Progenitor cell of endocrine pancreas (in vitro differentiated cells): ENCODE measurements around the gene INHA. TPM values are rescaled to one million over a fixed set of nuclear protein-coding genes. Genes with fewer than 3 reads are reported as not detected.

Experiments
- DNase-seq: peaks from one replicate; pipeline ENCODE4 v3.0.0; 2021; ENCODE audit warnings: low spot score; ENCODE audit not compliant: unreplicated experiment
- H3K27ac Mint-ChIP-seq: 2 replicates; pipeline ENCODE4 v1.8.0; 2021; ENCODE audit warnings: mild to moderate bottlenecking, moderate library complexity, mixed read lengths
- H3K27me3 Mint-ChIP-seq: 2 replicates; pipeline ENCODE4 v1.8.0; 2021; ENCODE audit warnings: mixed read lengths
- H3K36me3 Mint-ChIP-seq: 2 replicates; pipeline ENCODE4 v1.8.0; 2022; ENCODE audit warnings: mixed read lengths; ENCODE audit not compliant: insufficient read depth
- H3K4me1 Mint-ChIP-seq: 2 replicates; pipeline ENCODE4 v1.8.0; 2021; ENCODE audit warnings: low read depth, mixed read lengths
- H3K4me3 Mint-ChIP-seq: 2 replicates; pipeline ENCODE4 v1.8.0; 2021; ENCODE audit warnings: low read depth, mild to moderate bottlenecking, moderate library complexity, mixed read lengths
- H3K9me3 Mint-ChIP-seq: 2 replicates; pipeline ENCODE4 v1.8.0; 2021; ENCODE audit warnings: low read depth, mixed read lengths
- CTCF ChIP-seq: fragments of 200-600 bp; sonication (generic); IDR thresholded peaks from one replicate; pipeline ENCODE4 v1.5.0; 2021; ENCODE audit warnings: antibody characterized with exemption, mild to moderate bottlenecking; ENCODE audit not compliant: unreplicated experiment
- total RNA-seq: library from RNA; stranded (reverse); gene quantifications from 2 replicates; pipeline ENCODE4 v1.2.1, GENCODE V29; 2021

INHA gene
- total RNA-seq, 1 donor from 2014 or later, result 1.7 TPM

- Mint-ChIP-seq H3K4me1 (no peaks in the 10 kb centered on the region), H3K9me3 (no peaks in the 10 kb centered on the region), H3K36me3 (peaks cover 12% of the 10 kb centered on the region), H3K27ac (no peak overlapping the region), H3K27me3 (no peaks in the 10 kb centered on the region), H3K4me3 (no peak overlapping the region)
- DNase-seq, result no peak
- TF ChIP-seq CTCF, result no peak
Observed at GRCh38 chr2:219611866-219612576, 39.9 kb downstream of the INHA start.

GRCh38 chr2:219612577-219613286, 40.6 kb downstream of the INHA start:
- Mint-ChIP-seq H3K9me3 (no peaks in the 10 kb centered on the region), H3K36me3 (peaks cover 10% of the 10 kb centered on the region), H3K27me3 (no peaks in the 10 kb centered on the region), H3K4me1 (no peaks in the 10 kb centered on the region), H3K27ac (no peak overlapping the region), H3K4me3 (no peak overlapping the region)
- DNase-seq, result no peak
- no peak for TF ChIP-seq CTCF

GRCh38 chr2:219613461-219614070, 41.5 kb downstream of the INHA start:
- H3K4me1 Mint-ChIP-seq, result peaks cover 4% of the 10 kb centered on the region
- no peaks in the 10 kb centered on the region for H3K27me3 Mint-ChIP-seq
- no peak for DNase-seq
- TF ChIP-seq CTCF, result no peak
- H3K36me3 Mint-ChIP-seq, result peaks cover 10% of the 10 kb centered on the region
- H3K9me3 Mint-ChIP-seq, result no peaks in the 10 kb centered on the region
- no peak overlapping the region for H3K27ac Mint-ChIP-seq
- no peak overlapping the region for H3K4me3 Mint-ChIP-seq

- Mint-ChIP-seq H3K9me3 (no peaks in the 10 kb centered on the region), H3K4me3 (no peak overlapping the region), H3K36me3 (peaks cover 10% of the 10 kb centered on the region), H3K27me3 (no peaks in the 10 kb centered on the region), H3K27ac (no peak overlapping the region), H3K4me1 (peaks cover 9% of the 10 kb centered on the region)
- no peak for DNase-seq
- no peak for TF ChIP-seq CTCF
Observed at GRCh38 chr2:219614076-219614860, 42.2 kb downstream of the INHA start.

- Mint-ChIP-seq H3K9me3 (no peaks in the 10 kb centered on the region), H3K27ac (no peak overlapping the region), H3K4me3 (no peak overlapping the region), H3K4me1 (peaks cover 12% of the 10 kb centered on the region), H3K36me3 (peaks cover 9% of the 10 kb centered on the region), H3K27me3 (no peaks in the 10 kb centered on the region)
- no peak for TF ChIP-seq CTCF
- DNase-seq, result no peak
Observed at GRCh38 chr2:219615036-219615435, 42.9 kb downstream of the INHA start.
